ENCODE results near the gene SRPK3.
"Not testable (repeated sequence)": the region's sequence is repeated elsewhere in the genome, so short reads cannot be mapped to it uniquely, and the experiment has no call there.

DNA sequence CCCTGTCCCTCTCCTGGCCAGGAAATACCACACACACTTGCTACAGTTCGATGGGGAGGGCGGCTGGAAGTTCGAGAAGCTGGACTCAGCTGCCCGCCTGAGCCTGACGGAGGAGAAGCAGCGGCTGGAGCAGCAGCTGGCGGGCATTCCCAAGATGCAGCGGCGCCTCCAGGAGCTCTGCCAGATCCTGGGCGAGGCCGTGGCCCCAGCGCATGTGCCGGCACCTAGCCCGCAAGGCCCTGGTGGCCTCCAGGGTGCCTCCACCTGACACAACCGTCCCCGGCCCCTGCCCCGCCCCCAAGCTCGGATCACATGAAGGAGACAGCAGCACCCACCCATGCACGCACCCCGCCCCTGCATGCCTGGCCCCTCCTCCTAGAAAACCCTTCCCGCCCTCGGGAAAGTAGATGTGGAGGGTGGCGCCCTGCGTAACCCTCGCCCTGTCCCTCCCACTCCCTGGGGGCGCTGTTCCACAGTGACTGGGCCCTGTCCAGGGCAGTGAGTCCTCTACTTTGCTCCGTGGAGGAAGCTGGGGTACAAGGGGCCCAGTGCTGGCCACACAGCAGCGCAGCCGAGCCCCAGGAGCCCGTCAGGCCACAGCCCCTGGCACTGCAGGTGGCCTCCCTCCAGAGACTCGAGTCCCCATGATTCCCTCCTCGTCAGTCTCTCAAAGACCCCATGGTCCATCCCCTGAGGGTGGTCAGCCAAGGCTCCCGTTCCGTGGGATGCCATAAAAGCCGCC is 37.2 kb upstream of the SRPK3 start:
- TF ChIP-seq, protein P1, sequence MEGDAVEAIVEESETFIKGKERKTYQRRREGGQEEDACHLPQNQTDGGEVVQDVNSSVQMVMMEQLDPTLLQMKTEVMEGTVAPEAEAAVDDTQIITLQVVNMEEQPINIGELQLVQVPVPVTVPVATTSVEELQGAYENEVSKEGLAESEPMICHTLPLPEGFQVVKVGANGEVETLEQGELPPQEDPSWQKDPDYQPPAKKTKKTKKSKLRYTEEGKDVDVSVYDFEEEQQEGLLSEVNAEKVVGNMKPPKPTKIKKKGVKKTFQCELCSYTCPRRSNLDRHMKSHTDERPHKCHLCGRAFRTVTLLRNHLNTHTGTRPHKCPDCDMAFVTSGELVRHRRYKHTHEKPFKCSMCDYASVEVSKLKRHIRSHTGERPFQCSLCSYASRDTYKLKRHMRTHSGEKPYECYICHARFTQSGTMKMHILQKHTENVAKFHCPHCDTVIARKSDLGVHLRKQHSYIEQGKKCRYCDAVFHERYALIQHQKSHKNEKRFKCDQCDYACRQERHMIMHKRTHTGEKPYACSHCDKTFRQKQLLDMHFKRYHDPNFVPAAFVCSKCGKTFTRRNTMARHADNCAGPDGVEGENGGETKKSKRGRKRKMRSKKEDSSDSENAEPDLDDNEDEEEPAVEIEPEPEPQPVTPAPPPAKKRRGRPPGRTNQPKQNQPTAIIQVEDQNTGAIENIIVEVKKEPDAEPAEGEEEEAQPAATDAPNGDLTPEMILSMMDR (IDR thresholded peaks at IDR 0.05; ENCODE audit: low read length): not testable (repeated sequence)
- not testable (repeated sequence) for TF ChIP-seq EZH2 (IDR thresholded peaks at IDR 0.05; ENCODE audit: borderline replicate concordance, low read length)
